Fibroblast of mammary gland (primary cell): ENCODE measurements around the gene NT5E.

Source experiments
- DNase-seq: peaks from one replicate; pipeline ENCODE4 v3.0.0-alpha.2; 2010; ENCODE audit warnings: low read depth
- H3K4me3 ChIP-seq: 2 replicates; pipeline ENCODE4 v1.5.1; 2011; ENCODE audit warnings: low read depth, mild to moderate bottlenecking, low read length, moderate library complexity; ENCODE audit not compliant: control insufficient read depth
- CTCF ChIP-seq: conservative IDR thresholded peaks from 2 replicates; pipeline ENCODE4 v1.5.1; 2011; ENCODE audit warnings: low read depth, low read length, inconsistent platforms; ENCODE audit not compliant: control insufficient read depth, insufficient read depth

NT5E gene

DNA sequence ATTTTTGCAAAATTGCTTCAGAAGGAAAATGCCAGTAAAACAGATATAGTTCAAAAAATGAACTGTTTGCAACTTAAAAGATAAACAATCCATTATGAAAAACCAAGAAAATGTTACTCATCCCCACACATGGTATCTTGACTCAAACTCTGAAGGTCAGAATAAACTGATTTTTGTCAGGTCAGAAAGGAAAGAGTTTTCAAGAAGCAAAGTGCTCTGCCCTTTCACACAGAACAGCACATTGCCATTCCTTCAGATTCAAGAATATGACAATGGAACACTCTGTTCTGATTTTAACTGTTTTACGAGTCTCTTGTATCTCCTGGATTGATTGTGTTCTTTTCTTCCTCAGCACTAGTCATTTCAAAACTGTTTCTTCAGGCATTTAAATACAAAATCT lies 33.8 kb upstream of the NT5E start:
- no peak overlapping the region for H3K4me3 ChIP-seq
- no peak for TF ChIP-seq CTCF
- peak; percentile 79 for DNase-seq

GRCh38 chr6:85416766-85417165 lies 33.1 kb upstream of the NT5E start:
- no peak for DNase-seq
- TF ChIP-seq CTCF: no peak
- no peak overlapping the region for H3K4me3 ChIP-seq

- TF ChIP-seq CTCF: no peak
- peak; percentile 71 for DNase-seq
- H3K4me3 ChIP-seq: no peak overlapping the region
Measured at GRCh38 chr6:85417336-85417735, 32.5 kb upstream of the NT5E start.

DNA sequence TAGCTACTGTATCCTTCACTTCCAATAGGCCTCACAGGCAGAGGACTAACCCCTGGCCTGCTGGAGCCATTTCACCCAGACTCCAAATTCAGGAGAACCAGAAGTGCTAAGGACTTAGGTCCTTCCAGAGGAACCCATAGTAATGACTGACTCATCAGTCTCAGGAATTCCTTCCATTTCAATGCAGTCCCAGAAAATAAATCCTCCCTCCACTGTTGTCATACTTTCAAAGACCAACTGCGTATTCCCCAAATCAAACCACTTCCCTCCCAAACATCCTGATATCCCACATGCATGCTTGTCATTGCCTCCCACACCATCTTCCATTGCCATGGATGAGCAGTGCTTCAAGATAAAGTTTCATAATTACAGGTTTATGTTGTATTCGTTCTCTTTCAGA lies 31.8 kb upstream of the NT5E start:
- no peak overlapping the region for H3K4me3 ChIP-seq
- peak; percentile 89 for DNase-seq
- no peak for TF ChIP-seq CTCF

- H3K4me3 ChIP-seq: no peak overlapping the region
Measured at GRCh38 chr6:85419046-85419759, 30.7 kb upstream of the NT5E start.

GRCh38 chr6:85420551-85420950 lies 29.3 kb upstream of the NT5E start:
- TF ChIP-seq CTCF: no peak
- H3K4me3 ChIP-seq: no peak overlapping the region
- no peak for DNase-seq

More at GRCh38 chr6:85419046-85419759, 30.7 kb upstream of the NT5E start:
- DNase-seq: no peak
- TF ChIP-seq CTCF: no peak
